Activated effector memory CD4-positive, alpha-beta T cell treated with anti-CD3 and anti-CD28 coated beads, Interleukin-2, amount 50 U/mL, for 16 hours (primary cell): ENCODE results near the gene IL17C.
"Not testable (repeated sequence)": the region's sequence is repeated elsewhere in the genome, so short reads cannot be mapped to it uniquely, and the experiment has no call there.

Experiments used
- DNase-seq: peaks from one replicate; pipeline ENCODE4 v3.0.0-alpha.2; 2020

The IL17C gene

GRCh38 chr16:88638323-88639230 is at the start of gene IL17C:
Gene IL17C, plus strand, starts transcription at chr16:88638572. Its CDS starts 70 bp downstream, at chr16:88638642.
- no peak for DNase-seq

GRCh38 chr16:88588754-88589153 is 49.6 kb upstream of the IL17C start:
- no peak for DNase-seq

- peak; percentile 69 for DNase-seq
Observed at GRCh38 chr16:88589441-88589840, 48.9 kb upstream of the IL17C start.

- DNase-seq = peak; percentile 80
Observed at GRCh38 chr16:88591577-88592021, 46.8 kb upstream of the IL17C start.

- no peak for DNase-seq
Observed at GRCh38 chr16:88593061-88593460, 45.3 kb upstream of the IL17C start.

GRCh38 chr16:88593489-88593888 is 44.9 kb upstream of the IL17C start:
- DNase-seq = no peak

- no peak for DNase-seq
Observed at GRCh38 chr16:88593910-88594309, 44.5 kb upstream of the IL17C start.

- no peak for DNase-seq
Observed at GRCh38 chr16:88595101-88595500, 43.3 kb upstream of the IL17C start.

GRCh38 chr16:88595921-88596320 is 42.5 kb upstream of the IL17C start:
- DNase-seq = no peak

- no peak for DNase-seq
Observed at GRCh38 chr16:88596483-88596882, 41.9 kb upstream of the IL17C start.

GRCh38 chr16:88597856-88598491 is 40.4 kb upstream of the IL17C start:
- no peak for DNase-seq

GRCh38 chr16:88599092-88599733 is 39.2 kb upstream of the IL17C start:
- no peak for DNase-seq

GRCh38 chr16:88599825-88600538 is 38.4 kb upstream of the IL17C start:
- DNase-seq = no peak

- no peak for DNase-seq
Observed at GRCh38 chr16:88600539-88600896, 37.9 kb upstream of the IL17C start.

- no peak for DNase-seq
Observed at GRCh38 chr16:88601313-88602036, 36.9 kb upstream of the IL17C start.

GRCh38 chr16:88602091-88602490 is 36.3 kb upstream of the IL17C start:
- no peak for DNase-seq

GRCh38 chr16:88605186-88606147 is 32.9 kb upstream of the IL17C start:
- no peak for DNase-seq

GRCh38 chr16:88606148-88606757 is 32.1 kb upstream of the IL17C start:
- DNase-seq = no peak

GRCh38 chr16:88608076-88608475 is 30.3 kb upstream of the IL17C start:
- no peak for DNase-seq

- not testable (repeated sequence) for DNase-seq
Observed at GRCh38 chr16:88609426-88609825, 28.9 kb upstream of the IL17C start.

- DNase-seq = no peak
Observed at GRCh38 chr16:88610080-88610479, 28.3 kb upstream of the IL17C start.
